ENCODE results near the gene SPTBN5.

SPTBN5 gene

DNA sequence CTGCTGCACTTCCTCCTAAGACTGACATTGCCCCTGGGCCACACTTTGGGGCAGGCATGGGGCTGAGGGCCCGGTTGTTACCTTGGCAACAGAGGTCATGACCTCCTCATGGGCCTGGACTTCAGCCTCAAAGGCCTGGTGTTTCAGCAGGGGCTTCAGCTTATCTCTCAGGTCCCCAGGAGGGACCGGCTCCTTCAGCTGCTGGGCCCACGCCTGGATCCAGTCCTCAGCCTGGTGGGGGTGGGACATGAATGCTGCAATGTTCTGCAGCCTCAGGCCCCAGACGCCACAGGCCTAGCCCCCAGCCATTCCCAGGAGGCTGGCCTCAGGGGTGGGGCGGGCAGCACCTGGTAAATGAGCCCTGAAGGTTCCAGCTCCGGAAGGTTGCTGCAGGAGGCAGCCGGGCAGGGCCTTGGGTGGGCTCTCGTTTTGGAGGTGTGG, 27.6 kb downstream of the SPTBN5 start:
- no peak for DNase-seq (ENCODE audit: low read depth in 2 of 2)

DNA sequence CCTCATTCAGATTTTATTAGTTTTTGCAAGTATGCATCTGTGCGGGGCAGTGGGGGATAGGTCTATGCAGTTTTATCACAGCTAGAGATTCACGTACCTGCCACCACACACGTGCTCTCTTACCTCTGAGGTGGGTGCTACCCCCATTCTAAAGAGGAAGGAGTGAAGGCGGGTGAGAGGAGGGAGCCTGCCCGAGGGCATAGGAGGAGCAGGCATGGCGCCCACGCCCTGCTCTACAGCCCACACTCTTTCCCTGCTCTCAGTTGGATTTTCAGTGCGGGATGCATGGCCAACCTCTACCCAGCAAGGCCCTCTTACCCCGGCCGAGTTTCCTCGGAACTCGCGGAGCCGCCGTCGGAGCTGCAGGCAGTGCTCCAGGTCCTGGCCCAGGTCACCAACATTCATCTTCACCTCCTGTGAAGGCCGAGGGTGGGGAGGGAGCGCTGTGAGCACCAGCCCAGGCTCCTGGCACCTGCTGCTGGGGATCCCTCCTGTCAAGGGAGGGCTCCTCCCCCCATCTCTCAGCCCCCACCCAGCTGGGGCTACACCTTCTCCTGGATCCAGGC, 28.3 kb downstream of the SPTBN5 start:
- no peak for DNase-seq (ENCODE audit: low read depth in 2 of 2)

DNA sequence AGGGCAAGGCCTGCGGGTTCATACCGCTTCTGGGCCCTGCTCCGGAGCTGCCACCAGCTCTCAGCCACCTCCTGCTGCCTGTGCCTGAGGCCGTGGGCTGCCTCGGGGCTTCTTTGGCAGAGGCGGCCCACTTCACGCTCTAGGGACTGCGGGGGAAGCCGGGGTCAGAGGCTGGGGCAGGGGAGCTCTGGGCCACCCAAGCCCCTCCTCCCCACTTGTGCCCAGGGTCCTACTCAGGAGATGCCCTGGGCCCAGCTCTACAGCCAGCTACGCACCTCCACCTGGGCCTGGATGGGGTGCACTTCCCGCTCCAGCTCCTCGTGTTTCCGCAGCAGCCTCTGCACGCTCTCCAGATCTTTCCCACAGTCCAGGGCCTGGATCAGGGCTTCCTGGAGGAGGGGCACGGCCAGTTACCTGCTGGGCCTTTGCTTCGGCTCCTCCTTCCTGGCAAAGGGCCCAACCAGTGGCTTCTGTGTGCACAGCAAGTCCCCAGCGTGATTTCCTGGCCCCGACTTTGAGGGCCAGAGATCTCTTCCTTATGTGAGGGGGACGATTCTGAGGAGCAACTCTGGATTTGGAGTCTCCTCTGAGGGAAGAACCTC, 31.2 kb downstream of the SPTBN5 start:
- DNase-seq (ENCODE audit: low read depth in 2 of 2) = no peak

DNA sequence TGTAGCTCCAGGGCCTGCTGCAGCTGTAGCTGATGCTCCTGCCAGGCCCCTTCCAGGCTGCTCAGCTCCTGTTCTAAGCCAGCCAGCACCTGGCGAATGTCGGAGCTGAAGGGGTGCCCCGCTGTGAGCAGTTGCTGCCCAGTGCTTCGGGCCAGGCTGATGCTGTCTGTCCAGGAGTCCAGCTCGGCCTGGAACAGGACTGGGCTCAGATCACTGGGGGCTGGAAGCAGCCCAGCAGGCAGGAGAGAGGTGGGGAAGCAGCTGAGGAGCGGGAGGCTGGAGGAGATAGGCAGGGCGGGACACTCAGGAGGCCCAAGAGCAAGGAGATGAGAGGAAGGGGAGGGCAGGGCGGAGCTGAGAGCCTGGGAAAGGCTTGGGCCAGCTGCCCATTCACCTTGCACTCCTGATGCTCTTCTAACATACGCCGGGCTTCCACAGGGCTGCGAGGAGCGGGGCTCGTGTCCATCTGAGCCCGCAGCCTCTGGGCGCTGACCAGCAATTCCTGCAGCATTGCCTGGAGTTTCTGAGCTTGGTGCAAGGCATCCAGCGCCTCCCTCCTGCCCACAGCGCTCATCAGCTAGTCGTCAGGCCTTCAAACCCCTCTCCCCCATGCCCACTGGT, 32.0 kb downstream of the SPTBN5 start:
- no peak for DNase-seq (ENCODE audit: low read depth in 2 of 2)

DNA sequence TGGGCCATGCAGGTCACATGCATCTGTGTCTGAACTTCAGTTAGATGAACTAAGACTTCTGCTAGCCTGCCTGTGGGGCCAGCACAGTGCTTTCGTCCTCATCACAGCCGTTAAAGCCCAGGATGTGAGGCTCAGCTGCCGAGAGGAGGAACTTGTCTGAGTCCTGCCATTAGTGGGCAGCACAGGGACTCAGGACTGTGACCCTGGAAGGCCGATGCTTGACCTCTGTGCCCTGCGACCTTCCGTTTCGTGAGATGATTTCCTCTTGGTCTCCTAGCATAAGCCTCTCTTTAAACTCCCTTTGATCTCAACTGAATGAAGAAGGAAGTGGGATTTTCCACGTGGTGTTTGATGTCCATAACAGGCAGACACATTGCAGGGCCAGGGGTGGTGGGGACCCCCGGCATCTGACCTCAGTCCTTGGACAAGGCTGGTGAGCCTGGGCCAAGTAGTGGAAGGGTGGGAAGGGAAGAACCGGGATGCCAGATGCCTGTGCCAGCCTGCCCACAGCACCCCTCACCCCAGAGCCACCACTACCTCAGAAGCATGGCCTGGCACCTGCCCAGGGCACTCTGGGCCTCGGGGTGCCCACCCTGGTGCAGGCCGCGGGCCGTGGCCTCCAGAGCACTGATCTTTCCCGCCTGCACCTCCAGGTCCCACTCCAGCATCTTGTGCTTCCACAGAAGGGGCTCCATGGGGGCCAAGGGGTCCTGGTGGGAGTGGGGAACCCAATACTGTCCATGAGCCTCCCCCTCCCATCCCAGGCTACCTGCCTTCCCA, 33.6 kb downstream of the SPTBN5 start:
- DNase-seq (ENCODE audit: low read depth in 2 of 2) = no peak

DNA sequence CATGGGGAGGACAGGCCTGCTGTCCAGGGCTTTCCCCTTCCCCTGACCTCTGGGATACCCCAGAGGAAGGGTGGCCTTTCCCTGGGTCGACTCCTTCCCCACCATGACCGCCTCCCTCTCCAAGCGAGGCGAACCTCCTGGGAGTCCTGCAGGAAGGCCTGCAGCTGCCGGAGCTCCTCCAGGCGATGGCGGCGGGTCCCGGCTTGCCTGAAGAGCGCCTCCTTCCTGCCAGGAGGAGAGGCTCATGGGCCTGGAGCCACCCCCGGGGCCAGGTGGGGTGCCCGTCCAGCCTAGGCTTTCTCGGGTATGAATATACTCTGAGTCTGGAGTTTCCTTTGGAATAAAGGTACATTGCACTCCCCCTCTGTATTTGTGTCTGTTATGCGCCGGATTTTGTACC, 35.1 kb downstream of the SPTBN5 start:
- DNase-seq (ENCODE audit: low read depth in 2 of 2) = no peak

DNA sequence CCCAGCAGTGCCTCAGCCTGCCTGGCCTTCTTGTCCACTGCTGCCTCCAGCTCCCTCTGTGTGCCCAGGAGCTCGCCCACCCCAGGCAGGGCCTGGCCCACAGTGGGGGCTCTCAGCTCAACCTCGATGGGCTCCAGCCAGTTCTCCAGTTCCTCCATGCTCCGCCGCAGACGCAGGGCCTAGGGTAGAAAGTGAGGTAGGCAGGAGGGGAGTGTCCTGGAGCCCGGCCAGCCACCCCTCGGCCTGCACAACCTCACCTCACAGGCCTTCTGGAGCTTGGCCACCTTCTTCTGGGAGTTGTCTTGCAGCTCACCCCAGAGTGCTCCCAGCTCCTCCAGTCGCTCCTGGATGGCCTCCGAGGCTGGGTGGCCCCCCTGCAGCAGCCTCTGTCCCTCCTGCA, 36.5 kb downstream of the SPTBN5 start:
- no peak for DNase-seq (ENCODE audit: low read depth in 2 of 2)

DNA sequence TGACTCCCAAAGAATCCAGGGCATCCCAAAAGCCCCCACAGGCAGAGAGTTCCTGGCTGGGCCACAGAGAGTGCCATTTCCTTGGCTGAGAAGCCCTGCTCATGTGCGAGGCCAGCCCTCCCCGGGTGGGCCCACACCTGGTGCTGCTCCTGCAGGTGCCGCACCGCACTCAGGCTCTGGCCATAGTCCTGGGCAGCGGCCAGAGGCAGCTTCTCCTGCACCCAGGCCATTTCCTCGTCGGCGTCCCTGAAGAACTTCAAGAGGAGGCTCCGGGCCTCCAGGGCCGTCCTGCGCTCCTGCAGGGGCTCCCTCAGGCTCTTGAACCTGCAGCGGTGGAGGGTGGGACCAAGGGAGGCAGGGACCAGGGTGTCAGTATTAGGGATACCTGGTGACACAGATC, 37.1 kb downstream of the SPTBN5 start:
- no peak for DNase-seq (ENCODE audit: low read depth in 2 of 2)

DNA sequence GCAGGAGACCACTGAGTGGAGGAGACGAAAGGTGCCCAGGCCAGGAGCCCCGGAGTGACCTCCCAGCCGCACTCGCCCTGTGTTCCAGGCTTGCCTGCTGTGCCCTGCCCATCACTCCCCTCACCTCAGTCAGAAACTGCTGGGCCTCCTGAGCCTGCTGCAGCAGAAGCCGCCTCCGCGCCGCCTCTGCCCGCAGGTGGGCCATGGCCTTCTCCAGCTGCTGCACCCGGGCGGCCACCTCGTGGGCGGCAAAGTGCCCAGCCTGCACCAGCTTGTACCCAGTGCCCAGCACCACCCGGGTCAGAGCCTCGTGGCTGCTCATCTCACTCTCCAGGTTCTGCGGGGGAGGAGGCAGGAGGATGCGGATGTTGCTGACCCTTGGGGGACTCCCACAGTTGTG, 37.6 kb downstream of the SPTBN5 start:
- DNase-seq (ENCODE audit: low read depth in 2 of 2) = no peak

DNA sequence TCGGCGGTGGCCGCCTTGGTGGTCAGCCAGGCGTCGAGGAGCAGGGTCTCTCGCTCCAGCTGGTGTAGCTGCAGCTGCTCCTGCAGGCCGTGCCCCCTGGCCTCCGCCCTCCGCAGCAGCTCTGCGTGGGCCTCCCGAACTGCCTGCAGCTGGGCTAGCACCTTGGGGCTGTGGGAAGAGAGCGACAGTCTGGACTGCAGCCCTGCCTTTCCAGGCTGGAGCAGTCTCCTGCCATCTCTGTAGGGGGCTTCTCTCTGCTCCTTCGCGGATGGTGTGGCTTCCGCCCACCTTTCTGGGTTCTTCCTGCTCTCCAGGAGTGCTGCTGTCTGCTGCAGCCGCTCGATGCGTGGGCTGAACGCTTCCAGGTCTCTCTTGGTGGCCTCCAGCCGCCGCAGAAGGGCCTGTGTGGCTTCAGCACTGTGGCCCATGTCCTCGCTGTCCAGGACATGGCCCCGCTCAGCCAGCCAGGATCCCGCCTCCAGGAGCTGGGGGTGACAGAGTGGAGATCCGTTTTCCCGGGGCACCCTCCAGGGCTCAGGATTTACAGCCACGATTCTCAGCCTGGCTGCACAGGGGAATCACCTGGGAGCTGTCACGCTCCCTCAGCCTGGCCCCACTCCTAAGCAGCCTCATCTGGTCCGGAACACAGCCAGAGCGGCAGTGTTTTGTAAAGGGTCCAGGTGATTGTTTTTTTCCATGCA, 38.4 kb downstream of the SPTBN5 start:
- no peak for DNase-seq (ENCODE audit: low read depth in 2 of 2)

DNA sequence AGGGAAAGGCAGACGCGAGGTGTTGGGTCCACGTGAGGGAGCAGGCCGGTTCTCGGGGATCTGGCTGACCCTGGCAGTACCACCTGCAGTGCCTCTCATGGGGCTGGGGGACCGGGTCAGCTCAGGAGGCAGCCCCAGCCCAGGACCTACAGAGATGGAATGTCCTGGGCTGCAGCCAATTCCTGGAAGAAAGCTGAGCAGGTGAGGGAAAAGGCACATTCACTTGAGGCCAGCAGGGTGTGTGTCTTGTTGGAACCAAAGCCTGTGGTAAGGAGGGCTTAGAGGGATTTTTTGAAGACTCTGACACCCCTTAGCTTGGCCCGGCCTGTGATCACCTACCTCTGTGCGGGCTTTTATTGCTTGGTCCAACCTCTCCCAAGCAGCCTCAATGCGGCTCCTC, 39.4 kb downstream of the SPTBN5 start:
- no peak for DNase-seq (ENCODE audit: low read depth in 2 of 2)

DNA sequence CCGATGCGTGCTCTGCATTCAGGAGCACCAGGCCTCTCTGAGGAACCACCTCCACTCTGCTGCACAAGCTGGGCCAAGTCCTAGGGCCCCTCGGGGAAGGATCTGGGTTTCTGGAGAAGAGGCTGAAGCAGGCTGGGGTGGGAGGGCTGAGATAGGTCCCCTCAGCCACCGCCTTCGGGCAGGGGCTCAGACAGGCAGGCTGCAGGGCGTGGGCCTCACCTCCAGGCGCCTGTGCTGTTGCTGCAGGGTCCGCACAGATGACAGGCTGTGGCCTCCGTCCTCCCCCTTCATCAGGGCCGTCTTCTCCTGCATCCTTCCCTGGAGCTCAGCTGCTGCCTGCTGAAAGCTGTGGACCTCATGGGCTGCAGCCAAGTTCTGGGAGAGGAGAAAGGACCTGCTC, 40.0 kb downstream of the SPTBN5 start:
- DNase-seq (ENCODE audit: low read depth in 2 of 2) = no peak

DNA sequence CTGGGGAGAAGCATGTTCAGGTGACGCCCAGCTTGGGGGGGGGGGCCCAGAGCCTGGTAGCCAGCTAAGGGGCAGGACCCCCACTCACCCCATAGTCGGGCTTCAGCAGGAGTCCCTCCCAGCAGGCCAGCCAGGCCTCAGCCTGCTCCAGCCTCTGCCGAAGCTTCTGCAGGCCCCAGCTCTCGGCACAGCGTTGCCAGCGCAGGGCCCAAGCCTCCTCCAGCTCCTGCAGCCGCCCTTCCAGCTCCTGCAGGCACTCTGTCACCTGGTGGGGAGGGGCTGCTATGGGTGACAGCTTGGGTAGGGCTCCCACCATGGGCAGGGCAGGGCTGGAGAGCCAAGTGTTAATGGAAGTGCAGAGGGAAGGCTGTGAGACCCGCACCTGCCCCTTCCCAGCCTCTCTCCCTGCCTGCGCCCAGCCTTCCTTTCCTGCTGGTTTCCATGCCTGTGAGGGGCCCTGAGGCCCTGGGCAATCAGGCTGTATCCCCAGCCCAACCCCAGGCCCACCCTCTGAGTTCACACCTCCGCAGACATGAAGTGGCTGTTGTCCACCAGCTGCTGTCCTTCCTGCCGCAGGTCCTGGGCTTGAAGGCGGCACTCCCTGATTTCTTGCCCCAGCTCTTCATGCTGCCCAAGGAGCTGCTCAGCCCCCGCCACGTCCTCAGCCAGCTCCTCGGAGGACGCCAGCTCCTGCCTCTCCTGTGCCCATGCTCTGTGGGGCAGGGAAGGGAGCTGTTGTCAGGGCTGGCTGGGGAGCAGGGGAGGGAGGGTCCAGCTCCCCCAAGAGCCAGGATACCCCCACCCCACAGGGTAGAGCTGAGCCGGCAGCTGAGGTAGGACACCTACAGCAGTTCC, 40.9 kb downstream of the SPTBN5 start:
- DNase-seq (ENCODE audit: low read depth in 2 of 2) = no peak

DNA sequence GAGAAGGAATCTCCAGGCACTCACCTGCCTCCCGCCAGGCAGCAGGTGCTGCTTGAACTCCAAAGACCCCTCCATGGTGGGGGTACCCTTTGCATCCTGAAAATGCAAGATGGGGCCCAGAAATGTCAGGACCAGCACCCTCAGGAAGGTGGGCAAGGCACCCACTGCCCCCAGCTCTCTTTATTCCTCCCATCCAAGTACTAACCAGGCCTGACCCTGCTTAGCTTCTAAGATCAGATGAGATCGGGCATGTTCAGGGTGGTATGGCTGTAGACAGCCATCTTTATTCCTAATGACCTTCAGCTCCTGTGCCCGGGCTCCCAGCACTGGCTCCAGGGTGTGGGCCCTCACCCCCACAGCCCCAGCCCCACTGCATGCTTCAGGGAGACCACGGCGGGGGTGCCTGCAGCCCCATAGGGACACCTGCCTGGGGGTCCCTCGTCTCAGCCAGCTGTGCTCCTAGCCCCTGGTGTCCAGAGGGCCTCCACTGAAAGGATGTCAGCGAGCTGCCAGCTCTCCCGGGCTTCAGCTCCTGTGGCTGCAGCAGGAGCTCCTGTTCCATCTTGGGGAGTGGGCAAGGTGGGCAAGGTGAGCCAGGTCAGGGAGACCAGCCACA, 42.0 kb downstream of the SPTBN5 start:
- no peak for DNase-seq (ENCODE audit: low read depth in 2 of 2)

DNA sequence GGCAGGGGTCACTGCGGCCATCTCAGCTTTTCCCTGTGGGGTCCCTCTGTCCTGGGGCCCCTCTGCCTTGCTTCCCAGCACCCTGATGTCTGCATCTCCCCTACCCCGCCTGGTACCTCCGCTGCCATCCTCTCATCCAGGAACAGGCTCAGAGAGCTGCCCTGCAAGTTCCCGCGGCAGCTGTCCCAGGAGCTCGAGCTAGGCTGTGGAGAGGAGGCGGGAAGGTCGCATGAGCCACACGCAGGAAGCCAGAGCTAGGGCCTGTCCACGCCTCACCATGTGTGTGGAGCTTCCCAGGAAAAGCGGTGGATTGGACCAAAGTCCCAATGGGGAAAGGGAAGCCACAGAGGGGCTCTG, 42.7 kb downstream of the SPTBN5 start:
- no peak for DNase-seq (ENCODE audit: low read depth in 2 of 2)

DNA sequence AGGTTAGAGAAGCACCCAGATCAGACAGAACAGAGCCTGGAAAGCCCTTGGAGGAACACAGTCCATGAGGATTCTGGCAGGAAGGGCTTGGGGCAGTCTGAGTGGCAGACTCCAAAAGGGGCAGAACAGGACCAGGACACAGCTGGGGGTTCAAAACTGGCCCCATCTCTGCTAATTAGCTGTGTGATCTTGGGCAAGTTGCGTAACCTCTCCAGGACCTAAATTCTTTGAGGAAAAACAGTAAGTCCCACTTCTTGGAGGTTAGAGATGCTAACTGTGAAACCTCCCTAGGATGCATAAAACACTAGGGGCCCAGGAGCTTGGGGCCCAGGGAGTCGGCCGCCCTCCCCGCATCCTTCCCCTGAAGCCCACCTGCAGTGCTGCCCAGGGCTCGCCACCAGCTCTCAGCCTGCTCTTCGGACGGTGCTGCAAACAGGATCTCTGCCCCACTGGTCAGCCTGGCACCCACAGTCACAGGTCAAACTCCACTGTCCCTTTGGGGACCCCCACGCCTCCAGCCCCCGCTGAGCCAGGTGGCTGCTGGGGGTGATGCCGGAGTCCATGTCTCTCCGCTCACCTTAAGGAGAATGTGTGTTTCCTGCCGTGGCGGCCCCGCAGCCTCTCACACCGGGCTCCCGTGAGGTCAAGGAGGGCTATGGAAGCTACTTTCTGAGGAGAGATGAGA, 43.2 kb downstream of the SPTBN5 start:
- no peak for DNase-seq (ENCODE audit: low read depth in 2 of 2)

DNA sequence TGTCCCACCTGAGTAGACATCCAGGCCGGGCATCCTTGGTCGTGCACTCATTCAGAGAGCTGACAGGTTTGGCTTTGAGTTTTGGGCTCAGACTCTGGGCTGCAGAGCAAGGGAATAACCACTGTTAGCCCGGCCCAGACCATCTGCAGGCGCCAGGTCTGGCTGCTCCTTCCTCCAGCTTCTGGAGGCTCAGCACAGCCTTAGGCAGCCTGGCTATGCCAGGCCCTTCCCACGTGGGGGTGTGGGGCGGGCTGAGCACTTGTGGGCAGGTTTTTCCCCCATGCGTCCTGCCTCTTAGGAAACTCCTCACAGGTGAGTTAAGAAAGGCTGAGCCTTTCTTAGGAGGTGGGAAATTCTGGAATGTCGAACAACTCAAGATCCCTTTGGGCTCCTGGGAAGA, 44.0 kb downstream of the SPTBN5 start:
- no peak for DNase-seq (ENCODE audit: low read depth in 2 of 2)

DNA sequence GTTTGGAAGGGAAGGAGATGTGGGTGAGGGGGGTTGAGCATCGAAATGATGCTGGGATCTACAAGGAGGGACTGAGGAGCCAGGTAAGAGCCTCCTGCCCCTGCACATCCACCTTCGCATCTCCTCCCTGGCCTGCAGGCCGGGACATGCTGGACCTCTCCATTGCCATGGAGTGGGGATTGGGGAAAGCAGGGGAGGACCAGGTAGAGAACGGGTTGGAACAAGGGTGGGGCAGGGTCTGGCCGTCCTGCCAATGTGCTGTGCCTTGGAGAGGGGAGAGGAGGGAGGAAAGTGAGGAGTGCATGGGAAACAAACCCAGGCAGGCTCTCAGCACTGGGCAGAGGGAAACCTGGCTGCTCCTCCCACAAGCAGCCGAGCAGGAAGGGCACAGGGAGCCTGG, 44.6 kb downstream of the SPTBN5 start:
- DNase-seq (ENCODE audit: low read depth in 2 of 2) = no peak

DNA sequence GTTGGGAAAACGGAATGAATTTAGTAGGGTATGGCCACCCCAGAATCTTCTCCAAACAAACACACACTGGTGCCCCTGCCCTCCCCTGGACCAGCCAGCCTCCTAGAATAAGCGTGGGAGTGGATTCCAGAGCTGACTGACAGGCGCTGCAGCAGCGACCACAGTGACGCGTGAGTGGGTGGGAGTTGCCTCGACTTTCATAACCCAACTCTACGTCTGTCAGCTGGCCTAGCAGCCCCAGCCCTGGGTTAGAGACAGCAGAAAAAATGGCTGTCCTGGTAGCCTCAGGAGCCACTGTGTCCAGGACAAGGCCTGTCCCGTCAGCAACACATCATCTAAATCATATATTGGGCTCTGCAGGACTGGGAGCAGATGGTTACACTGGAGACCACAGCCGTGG, 45.2 kb downstream of the SPTBN5 start:
- DNase-seq (ENCODE audit: low read depth in 2 of 2) = peak in 1 of 2 donors; percentile 58

DNA sequence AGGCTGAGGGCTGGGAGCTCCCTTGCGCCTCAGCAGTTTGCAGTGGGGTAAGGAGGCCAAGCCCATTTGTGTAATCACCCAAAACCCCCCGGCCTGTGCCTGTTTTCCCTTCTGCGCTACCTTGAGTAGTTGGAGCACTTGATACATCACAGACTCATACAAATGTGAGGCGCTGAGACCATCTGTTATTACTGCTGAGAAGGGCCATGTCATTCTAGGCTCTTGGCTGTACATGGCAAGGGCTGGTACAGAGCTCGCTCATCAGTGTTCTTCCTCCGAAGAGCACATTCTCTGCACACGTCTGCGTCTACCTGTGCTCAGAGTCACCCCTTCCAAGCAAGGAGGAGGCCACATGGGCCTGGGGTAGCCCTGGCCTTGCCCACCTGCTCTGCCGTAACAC, 45.9 kb downstream of the SPTBN5 start:
- no peak for DNase-seq (ENCODE audit: low read depth in 2 of 2)
